ENCODE measurements around the gene DNAJB4.

DNAJB4 gene

DNA sequence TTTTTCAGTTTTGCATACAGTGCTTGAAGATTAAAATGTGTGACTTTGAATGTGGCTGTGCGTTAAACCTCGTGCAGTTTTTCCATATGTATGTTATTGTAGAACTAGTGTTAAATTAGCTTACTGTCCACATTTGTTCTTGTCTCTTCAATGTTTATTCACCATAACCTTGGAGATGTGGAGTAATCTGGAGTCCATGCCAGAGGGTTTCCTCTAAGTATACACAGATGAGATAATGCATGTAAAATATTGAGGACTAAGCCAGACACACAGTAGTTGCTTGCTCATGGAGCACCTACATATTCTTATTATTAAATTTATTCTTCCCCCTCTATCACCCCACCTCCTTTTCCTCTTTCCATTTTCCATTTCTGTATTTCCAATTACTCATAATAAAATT lies 33.3 kb downstream of the DNAJB4 start:
- DNase-seq: no peak

DNA sequence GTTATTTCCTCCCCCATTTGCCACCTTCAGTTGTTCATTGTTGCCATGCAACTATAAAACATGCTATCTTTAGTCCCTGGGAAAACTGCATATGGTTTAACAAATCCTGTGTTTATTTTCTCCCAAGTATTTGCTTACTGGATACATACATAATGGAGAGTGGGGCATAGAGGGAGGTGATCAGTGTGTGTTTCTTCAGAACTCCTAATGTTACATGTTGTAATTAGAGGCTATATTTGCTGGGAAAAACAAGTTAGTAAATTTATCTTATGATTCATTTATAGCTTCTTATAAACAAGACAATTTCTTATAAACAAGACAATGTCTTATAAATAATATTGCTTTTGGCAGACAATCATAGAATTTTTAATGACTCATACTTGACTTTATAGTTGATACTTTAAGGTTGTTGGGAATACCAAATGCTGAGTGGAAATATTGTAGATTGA lies 33.8 kb downstream of the DNAJB4 start:
- ATAC-seq: no peak
- DNase-seq: no peak

More for the DNA sequence above, 33.3 kb downstream of the DNAJB4 start:
- no peak for ATAC-seq

DNA sequence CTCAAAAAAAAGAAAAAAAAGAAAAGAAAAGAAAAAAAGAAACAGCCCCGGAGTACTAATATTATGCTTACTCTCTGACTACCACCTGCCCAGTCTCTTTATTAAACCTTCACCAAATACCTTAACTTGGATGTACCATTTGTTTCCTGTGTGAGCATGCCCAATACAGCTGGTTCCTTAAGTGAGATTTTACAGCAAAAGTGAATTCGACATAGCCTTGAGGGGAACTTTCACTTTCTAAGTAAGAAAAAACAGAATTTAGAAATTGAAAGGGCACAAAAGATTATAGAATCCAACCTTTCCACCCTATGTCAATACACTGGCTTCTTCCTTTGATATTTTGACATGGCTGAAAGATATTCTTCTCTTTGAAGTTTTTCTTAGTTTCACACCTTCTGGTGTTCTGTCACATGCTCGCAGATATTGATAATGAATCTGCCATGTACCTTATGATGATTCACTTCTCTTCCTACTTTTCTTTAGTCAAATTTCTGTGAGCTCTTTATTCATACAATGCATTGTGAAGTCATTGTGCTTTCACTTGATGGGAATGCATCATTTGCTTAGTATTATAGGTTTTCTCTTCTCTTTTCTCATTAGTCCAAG lies 35.8 kb downstream of the DNAJB4 start:
- ATAC-seq: peak; percentile 83
- DNase-seq: no peak

GRCh38 chr1:78043436-78043835 lies 38.7 kb downstream of the DNAJB4 start:
- DNase-seq (no peak), ATAC-seq (no peak)

DNA sequence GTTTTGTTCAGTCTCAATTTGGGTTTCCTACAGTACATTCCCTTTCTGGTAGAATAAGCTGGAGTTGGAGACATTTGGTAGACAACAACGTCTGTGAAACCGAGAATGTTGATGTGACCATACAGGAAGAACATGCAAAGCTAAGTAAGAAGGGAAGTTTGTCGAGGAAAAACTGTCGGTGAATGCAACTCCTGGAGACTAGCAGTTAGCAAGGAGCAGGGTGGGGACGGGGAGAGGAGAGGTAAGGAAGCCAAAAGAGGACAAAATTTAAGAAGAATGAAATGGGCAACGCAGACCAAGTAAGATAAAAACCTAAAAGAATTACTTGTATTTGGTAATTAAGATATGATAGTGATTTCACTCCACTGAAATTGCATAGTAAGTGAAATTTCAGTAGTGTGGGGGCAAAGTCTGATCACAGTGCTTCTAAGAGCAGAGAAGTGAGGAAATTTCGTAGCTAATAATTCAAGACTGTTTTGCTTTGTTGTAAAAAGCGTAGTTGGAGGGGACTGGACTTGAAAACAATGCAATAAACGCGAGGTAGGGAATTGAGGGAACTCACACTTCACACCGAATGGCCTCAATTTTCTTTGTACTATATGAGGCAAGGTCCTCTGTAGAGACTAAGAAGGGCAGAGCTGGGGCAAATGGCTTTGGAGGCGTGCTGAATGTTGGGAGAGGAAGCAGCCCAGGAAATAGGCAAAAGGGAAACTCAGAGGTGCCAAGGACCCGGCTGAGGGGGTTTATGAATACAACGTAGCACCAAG lies 40.2 kb downstream of the DNAJB4 start:
- DNase-seq (no peak), ATAC-seq (no peak)

DNA sequence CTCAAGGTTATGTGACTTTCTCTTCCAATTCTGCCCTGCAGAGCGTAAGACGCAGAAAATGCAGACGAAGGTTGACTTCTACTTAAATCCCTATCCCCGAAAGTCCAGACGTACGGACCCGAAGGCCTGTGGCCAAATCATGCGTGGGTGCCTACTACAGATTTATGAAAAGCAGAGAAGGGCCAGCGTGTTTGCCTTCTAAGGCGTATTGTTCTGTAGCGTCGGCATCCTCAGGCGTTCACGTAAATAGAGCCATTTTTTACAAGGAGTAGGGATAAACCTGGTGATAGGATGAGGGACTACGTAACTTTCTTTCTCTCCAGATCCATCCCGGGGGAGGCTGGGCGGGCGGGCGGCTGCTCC lies 40.8 kb downstream of the DNAJB4 start:
- no peak for ATAC-seq
- no peak for DNase-seq

GRCh38 chr1:78045926-78046778 lies 41.4 kb downstream of the DNAJB4 start, which contains the start of gene GIPC2:
GIPC2 (plus strand) TSS chr1:78045966; CDS start chr1:78046095, 129 bp downstream.
- ATAC-seq (peak; percentile 44), DNase-seq (peak; percentile 58)

DNA sequence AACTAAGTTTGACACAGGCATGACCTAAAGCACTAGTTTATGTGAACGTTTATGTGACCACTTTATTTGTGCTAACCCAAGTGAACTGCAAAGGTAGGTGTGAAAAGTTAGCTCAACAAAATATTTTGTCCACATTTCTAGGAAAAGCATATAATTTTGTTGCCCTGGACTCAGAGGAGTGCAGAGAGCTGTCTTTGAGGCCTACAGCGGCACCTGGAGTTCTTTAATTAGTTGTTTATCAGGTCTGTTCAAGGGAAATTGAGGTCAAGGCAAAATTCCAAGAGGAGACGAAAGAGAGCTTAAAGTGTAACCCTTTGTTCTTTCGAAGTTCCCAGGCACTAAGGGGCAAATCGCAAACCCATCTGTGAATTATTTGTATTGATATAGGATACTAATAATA lies 42.4 kb downstream of the DNAJB4 start:
- ATAC-seq: no peak
- DNase-seq: no peak

DNA sequence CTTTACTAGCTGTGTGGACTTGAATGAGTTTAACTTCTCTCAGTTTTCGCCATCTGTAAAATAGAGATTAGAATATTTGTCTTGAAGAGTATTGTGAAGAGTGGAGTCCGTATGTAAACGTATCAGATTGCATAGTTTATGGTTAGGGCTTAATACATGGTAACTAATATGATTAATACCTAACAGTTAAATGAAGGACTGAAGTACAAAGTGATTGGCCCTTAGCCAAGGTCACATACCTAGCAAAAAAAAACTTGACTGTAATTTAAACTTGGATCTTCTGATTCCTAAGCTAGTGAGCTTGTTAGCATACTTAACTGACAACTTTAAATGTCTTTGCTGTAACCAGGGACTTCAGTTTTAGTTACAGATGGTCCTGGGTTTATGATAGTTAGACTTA lies 42.9 kb downstream of the DNAJB4 start:
- no peak for ATAC-seq

GRCh38 chr1:78048446-78048845 lies 43.7 kb downstream of the DNAJB4 start:
- peak; percentile 78 for ATAC-seq
- DNase-seq: no peak

More for the DNA sequence above, 42.9 kb downstream of the DNAJB4 start:
- DNase-seq: no peak

- ATAC-seq: no peak
- no peak for DNase-seq
Measured at GRCh38 chr1:78049396-78049795, 44.7 kb downstream of the DNAJB4 start.

- no peak for ATAC-seq
Measured at GRCh38 chr1:78051005-78051404, 46.3 kb downstream of the DNAJB4 start.

DNA sequence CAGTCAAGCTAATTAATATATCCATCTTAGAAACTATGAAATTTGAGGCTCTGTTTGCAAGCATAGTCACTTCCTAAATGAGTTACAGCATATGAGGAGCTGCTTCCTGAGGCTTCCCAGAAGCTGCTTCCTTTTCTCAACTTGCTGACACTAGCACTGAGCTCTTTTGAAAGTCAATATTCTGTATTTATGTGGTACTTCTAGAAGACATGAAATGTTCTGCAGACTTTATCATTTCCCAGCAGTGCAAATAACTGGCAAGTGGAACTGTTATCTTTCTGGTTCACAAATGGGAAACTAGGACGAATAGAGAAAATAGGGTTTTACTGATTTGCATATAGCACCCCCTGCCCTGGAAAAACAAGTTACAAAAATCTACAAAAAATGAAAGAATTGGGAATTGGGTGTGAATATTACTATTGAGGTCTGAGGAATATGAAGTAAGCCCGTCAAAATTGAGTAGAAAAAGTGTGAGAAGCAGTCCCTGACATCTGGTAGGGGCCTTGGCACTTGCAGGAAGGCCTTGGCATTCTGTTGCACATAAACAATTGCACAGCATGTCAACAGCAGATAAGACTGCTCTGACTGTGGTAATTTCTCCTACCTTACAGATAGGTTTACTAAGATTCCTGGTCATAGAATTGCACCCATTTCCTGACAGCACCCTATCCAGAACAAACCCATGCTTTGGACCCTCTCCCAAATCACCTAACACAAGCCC lies 48.1 kb downstream of the DNAJB4 start:
- no peak for ATAC-seq

More at GRCh38 chr1:78051005-78051404, 46.3 kb downstream of the DNAJB4 start:
- no peak for DNase-seq

DNA sequence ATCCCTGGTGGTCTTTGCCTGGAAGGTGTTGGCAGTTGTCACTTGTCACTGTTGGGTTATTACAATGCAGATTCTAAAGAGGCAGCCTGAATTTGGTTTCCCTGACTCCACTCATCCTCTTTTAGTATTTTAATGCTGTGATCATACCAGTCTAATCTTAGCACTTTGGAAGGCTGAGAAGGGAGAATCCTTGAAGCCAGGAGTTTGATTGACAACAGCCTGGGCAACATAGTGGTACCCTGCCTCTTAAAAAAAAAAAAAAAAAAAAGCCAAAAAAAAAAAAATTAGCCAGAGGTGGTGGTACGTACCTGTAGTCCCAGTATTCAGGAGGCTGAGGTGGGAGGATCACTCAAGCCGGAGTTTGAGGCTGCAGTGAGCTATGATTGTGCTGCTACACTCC lies 48.8 kb downstream of the DNAJB4 start:
- ATAC-seq (no peak), DNase-seq (no peak)

More for the DNA sequence above, 48.1 kb downstream of the DNAJB4 start:
- DNase-seq: no peak

- DNase-seq: no peak
- no peak for ATAC-seq
Measured at GRCh38 chr1:78054559-78054958, 49.8 kb downstream of the DNAJB4 start.

DNA sequence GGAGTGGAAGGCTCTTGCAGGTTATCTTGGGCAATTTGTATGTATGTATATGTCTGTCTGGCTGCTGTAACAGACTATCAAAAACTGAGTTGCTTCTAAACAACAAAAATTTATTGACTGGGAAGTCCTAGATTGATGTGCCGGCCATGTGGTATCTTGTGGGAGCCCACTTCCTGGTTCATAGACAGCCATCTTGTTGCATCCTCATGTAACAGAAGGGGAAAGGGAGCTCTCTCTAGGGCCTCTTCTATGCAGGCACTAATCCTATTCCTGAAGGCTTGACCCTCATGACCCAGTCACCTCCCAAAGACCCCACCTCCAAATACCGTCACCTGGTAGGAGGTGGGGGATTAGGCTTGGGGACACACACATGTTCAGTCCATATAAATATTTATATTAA lies 50.2 kb downstream of the DNAJB4 start:
- ATAC-seq: no peak
- DNase-seq: no peak

- ATAC-seq (no peak), DNase-seq (no peak)
Measured at GRCh38 chr1:78055565-78056132, 50.9 kb downstream of the DNAJB4 start.

DNA sequence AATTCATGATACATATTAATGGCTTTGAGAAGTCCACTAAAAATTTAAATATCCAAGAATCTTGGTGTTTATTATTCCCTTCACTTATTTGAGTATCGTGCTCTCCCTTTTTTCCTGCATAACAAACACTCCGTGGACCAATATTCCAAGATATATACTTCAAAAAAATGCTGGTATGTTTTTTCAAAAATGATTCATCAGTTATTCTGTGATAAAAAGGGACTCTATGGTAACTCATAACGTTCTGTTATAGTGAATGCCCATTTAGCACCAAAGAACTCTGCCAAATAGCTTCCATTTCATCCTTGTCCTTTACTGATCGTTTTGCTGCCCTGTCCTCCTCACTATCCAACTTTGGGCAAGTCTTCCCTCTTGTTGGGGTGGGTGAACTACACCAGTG lies 53.9 kb downstream of the DNAJB4 start:
- ATAC-seq (no peak), DNase-seq (no peak)

GRCh38 chr1:78060857-78061563 lies 56.3 kb downstream of the DNAJB4 start:
- DNase-seq (no peak), ATAC-seq (no peak)

GRCh38 chr1:78061825-78062523 lies 57.2 kb downstream of the DNAJB4 start:
- DNase-seq: no peak
- ATAC-seq: no peak
